ENCODE results near the gene MMP24.
"Not testable (repeated sequence)": the region's sequence is repeated elsewhere in the genome, so short reads cannot be mapped to it uniquely, and the experiment has no call there.

Gene MMP24

DNA sequence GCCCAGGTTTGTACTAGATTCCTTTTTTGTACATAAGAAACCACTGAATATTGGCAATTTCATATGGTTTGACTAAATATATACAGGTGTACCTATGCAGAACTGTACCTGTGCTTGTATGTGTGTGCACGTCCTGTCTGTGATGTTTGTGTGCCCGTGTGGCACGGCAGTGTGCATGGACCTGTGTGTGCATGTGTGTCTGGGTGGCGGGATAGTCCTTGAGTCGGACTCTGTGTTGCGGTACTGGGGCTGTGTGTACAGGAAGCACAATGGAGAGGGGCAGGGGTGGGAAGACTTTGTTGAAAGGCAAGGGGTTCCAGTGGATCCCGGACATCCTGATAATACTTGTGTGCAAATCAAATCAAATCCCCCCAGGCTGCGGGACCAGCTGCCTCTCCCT lies 69.2 kb downstream of the MMP24 start:
- no peak for DNase-seq

DNA sequence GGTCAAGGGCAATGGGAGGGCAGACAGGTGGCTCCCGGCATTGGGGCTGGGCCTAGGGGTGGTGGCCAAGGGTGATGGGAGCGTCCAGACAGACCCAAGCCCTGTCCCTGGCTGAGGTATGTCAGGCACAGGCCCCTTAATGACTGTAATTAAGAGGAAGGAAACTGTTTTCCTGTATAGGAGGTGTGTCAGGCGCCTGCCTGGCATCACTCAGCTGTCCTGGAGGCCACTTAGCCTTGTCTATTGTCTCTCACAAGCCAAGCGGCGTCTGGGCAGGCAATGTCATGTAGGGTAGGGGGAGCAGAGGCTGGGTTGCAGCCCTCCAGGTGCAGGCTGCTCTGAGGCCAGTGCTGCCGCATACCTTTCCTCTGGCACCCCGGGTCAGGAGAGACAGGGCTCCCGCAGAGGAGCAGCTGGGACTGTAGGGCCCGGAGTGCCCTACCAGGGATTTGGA lies 69.6 kb downstream of the MMP24 start:
- DNase-seq, result no peak

DNA sequence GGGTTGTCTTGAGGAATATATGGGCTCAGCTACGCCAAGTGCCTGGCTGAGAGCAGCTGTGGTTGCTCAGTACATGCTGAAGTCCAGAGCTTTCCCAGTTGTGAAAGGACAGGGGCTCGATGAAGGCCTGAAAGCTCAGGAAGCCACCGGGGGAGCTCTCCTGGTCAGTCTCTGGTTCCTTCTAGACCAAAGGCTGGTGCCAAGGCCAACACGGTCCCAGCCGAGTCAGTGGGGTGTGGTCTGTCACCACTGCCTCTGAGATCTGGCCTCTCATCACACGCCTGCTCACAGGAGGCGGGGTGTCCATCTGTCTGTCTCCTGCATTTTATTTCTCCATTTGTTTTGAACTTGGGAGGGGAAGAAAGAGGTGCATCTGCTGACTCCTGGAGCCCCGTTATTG lies 70.7 kb downstream of the MMP24 start:
- no peak for DNase-seq

DNA sequence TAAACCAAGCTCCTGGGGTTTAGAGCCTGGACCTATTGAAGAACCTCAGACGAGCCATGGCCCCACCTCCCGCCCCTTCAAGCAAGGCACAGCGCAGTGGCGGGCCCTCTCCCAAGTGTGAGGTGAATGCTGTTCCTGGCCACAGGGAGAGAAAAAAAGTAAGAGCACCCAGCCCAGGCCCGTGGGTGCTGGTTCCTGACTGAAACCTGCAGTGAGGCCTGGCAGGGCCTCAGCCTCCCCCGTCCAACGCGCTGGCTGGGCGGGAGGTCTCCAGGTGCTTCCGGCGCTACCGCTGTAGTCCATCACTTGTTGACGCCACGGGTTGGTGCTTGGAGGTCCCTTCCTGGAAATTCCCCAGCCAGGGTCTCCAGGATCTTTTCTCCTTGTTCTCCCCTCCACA lies 71.2 kb downstream of the MMP24 start:
- DNase-seq, result no peak

DNA sequence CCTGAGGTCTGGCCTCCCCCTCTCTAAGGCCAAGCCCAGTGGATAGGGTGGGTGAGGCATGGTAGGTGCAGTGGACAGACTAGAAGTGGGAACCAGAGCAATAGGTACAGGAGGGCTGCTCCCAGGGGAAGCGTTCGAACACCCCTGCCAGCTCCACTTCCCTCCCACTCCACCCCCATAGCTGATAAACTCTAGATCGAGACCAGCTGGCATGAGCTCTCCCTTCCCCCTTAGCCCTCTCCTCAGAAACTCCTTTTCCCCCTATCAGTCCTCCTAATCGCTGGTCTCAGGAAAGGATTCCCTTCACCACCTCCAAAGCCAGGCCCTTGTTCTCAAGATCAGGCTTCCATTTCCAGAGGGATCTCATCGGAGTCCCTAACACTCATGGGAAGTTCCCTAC lies 71.8 kb downstream of the MMP24 start:
- no peak for DNase-seq

DNA sequence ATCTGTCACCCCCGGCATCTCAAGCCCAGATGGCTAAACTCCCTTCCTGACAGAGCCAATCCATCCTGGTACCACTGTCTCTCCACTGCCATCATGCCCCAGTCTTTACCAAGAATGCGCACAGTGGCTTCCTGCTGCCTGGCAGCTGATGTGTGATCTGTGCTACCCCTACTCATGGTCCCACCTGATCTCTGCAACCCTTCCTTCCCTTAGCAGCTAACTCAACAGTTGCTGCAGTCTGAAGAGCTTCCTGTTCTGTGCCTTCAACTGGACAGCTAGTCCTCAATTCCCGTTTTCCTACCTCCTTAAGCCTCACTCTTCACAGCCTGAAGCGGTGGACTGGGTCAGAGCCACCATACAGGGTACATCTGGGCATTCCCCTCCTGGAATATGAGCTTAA lies 73.3 kb downstream of the MMP24 start:
- DNase-seq, result no peak

DNA sequence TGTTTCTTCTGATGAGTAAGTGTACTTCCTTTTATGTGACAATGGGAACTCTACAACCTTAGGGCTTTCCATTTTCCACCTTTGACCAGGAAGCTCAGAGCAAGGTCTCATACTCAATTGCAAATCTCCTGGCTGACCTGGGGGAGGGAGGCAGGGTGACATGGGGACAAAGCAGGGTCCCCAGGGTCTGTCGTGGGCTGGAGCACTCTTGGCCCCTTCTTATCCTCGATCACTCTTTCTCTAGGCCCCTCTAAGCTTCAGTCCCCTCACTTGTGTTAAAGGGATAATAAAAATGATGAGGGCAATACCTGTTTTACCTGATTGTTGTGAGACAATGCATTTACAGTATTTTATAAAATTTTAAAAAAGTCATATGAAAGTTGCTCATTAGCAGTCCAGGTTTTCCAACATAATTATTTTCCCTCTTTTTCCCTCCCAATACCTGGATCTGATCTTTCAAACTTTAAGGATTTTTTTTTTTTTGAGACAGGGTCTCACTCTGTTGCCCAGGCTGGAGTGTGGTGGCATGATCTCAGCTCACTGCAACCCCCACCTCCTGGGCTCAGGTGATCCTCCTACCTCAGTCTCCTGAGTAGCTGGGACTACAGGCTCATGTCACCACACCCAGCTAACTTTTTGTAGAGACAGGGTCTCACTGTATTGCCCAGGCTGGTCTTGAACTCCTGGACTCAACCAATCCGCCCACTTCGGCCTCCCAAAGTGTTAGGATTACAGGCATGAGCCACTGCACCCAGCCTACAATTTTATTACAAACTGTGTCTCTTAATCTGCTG lies 74.2 kb downstream of the MMP24 start:
- no peak for DNase-seq

DNA sequence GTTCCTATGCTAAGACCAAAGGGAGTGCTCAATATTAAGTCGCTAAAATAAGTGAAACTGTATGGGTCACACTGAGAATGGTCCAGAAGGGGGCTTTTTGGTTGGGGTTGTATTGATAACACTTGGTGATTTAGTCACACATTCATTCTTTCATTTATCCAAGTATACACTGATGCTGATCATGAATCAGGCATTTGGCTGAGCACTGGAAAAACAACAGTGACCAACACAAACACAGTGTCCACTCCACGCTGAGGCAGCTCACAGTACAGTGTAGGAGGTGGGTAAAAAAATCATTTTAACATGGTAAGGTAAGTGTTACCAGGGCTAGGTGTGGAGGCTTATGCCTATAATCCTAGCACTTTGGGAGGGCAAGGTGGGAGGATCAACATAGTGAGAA lies 74.9 kb downstream of the MMP24 start:
- no peak for DNase-seq

DNA sequence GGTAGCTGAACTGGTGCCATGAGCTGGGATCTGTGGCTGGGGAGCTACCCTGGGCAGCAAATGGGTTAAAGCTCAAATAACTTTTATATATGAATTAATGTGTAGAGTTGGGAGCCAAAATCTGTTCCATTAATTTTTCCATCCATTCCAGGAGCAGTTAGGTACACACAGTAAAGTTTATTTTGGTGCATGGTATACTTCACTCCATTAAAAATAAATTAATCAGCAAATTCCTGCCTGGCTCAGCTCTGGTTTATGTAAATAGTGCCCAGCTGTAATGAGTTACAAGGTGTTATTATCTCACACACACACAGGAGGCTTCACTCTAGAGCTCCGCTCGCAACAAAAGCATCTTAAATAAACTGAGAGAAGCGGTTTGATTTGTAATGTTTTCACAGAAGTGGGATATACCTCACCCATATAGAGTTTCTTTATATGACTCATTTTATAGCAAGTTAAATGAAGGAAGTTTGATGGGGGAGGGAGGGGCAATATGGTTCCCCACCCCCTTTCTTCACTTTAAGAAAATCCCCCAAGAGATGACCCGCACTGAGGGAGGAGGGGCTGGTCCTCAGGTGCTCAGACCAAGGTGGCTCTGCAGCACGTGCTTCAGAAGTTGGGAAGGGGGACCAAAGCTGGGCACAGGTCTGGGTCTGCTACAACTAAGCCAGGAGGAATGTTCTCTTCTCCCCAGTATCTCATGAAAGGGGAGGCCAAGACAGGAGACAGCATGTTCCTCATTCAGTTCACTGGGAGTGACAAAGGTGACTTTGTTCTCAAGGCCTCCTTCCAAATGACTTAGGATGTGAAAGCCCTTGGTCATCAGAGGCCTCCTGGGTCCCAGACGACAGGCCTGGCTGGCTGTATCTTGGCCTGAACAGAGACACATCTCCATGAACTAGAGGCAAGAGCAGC lies 76.2 kb downstream of the MMP24 start:
- no peak for DNase-seq

DNA sequence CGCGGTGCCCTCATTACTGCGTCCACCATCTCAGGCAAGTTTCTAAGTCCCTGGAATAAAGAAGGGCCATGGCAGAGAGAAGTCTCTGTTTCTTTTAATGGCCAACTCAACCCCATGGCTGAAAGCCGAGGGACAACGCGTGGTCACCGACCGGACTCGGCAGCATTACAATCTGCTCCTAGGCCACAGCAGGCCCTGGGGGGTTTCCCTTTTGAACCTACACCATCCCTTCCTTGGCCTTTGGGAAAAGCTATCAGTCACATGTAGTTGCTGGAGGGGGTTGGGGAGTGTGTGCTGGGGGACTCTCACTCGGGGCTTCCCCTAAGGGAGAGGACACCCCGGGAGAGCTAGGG lies 76.9 kb downstream of the MMP24 start:
- no peak for DNase-seq

DNA sequence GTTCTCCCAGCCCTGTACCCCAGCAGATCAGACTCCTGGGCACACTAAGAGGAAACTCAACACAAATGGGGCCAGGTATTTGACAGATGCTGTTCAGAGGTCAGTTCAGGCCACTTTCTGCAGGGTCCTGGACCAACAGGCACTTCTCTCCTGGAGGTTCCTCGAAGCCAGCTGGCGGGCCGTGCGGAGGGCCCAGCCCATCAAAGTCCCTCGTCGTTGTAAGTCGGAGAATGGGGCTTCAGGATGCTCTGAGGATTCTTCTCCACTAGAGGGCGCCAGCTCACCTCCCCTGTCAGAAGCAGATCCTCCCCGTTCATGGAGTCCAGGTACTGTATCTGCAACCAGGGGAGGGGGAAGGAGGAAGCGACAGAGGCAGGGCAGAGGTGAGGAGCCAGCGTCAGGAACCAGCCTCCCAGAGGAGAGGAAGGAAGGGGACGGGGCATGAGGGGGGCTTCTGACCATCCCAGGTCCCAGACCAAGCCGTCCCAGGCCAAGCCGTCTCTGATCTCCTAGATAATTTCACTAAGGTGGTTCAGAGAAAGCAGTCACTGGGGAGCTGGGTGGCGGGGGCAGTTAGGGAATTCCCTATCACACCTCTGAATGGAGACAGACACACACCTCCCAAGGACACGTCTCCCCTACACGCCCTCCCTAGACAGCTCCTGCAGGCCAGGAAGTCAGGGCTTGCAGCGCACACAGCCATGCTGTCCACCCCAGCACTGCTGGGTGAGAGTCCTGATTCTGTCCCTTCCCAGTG lies 77.4 kb downstream of the MMP24 start:
- peak; percentile 90 for DNase-seq

DNA sequence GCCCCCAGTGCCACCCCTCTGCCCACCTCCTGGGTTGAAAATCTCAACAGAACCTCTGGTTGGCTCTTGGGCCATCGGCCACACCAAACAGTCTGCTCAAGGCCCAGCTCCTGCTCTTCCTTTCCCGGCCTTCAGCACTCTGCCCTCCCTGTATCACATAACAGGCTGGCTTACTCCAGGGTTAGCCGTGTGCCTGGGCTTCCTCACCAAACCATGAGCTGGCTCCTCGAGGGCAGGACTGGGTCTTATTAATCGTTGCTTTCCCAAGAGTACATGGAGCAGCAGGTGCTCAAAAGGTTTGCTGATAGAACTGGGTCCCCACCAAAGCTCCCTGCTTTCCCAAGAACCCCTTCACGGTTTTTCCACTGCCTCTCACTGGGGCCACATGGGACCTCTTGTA lies 78.5 kb downstream of the MMP24 start:
- DNase-seq, result no peak

DNA sequence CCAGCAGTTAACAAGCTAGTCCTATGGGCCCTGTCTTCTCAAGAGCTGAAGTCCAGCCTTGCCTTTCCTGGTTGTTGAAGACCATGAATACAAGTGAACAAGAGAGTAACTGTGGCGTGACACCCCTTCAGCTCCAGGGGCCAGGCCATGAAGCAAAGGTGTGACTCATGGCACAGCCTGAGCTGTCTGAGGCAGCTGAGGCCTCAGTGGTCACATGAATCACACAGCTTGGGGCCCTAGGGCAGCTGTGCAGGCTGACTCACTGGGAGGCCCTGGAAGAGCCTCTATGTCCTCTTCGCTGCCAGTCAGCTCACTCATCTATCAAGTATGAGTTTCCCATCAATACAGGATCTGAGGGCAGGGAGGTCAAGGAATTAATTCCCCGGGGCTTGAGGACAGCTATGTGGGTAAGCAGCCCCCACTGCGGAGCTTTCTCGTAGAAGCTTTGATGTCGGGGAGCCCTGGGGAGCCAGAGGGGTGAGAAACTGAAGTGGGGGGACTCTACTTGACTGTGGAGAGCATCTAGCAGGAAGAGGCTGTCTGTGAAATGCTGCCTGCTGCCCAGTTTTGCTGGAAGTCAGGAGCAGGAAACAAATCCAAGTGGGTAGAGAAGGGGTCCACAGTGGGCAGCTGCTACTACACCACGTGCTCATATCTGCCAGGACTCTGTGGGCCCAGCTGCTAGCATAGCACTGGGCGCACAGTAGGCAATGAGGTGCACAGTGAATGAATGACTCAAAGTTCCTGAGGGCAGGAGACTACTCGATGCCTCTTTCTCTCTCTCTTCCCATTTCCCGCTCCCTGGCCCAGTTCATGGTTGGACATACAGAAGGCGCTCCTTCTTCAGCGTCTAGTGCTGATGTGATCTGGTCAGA lies 79.4 kb downstream of the MMP24 start:
- DNase-seq, result no peak

DNA sequence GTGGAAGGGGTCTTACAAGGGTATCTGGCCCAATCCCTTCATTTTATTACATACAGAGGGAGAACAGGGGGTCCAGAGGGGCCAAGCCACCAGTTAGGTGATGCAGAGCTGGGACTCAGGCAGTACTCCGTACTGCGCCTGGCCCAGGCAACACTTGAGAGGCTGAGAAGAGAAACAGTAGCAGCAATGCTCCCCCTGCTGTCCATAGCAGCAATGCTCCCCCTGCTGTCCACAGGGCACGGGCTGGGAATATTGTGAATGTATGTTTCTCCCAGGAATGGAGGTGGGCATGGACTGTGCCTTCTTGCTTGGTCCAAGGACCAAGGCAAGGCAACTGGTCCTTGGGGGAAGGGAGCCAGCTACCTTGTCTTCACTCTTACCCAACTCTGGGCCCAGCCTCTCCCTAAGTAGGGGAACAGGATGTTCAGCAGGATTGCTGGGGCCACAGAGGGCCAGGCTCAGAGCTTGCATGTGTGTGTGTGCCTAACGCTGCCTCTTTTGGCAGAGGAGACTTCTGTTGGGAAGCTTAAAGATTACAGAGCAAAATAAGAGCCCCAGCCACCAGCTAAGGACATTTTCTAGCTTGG lies 80.5 kb downstream of the MMP24 start:
- peak; percentile 63 for DNase-seq

DNA sequence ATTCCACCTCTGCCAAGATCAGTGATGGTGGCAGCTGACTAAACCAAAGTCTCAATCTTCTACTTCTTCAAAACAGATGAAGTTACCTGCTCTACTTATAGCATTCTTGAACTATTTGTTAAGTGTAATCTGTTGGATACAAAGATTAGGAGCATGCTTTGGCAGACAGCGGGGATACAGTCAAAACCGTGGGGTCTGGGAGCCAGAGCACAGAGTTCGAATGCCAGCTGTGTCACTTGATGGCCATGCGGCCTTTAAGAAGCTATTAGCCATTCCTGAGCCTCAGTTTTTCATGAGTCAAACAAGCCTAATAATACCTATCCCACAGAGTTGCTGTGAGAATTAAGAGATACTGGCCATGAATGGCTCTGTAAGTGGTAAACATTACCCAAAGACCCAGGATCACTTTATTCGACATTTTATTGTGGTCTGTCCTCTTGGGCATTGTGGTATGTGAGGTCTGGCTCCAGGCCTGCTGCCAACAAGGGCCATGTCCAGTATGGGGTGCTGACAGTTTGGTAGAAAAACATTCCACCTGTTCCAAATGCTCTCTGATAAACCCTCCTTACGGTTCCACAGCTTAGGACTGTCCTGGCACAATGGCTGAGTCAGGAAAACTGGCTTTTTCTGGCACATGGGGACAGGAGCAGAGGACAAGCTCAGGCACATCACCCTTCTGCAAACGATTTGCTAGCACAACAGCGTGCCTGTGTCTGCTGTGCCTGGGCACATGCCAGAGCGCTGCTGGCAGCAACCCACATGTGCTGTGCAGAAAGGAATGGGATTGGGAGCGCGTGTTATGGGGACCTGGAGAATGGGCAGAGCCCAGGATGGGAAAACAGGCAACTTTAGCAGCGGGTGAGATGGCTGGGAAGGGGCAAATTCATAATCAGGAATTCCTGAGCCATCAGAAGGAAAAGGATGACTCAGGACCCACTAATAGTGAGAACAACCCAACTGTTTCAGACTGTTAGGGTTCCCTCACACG lies 81.5 kb downstream of the MMP24 start:
- no peak for DNase-seq

DNA sequence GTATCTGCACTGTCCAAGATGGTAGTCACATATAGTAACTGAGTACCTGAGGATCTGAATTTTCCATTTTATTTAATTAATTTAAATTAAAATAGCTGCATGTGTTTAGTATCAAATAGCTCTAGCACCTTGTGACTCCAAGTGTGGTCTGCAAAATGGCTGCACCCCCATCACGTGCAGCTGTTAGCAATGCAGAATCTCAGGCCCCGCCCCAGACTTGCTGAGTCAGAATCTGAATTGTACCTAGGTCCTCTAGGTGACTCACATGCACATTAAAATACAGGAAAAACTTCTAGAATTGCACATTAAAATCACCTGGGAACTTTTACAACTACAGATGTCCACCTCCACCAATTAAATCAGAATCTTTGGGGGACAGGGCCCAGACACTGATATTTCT lies 84.9 kb downstream of the MMP24 start:
- DNase-seq, result no peak

DNA sequence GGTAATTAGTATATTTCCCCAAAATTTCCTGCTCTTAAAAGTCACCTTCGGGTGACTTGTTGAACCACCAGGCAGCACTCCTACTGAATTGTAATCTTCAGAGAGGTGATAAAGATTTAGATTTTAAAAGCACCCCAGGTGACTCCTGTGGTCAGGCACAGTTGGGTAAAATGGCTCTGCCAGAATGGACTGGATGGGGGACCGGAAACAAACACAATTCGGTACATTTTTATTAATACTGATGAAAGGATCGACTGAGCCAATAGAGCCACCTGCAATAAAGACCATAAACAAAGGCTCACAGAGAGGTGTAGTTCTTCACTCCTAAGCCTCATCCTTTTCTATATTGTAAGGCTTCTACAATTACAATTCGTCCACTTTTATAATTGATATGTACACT lies 85.3 kb downstream of the MMP24 start:
- DNase-seq, result no peak

DNA sequence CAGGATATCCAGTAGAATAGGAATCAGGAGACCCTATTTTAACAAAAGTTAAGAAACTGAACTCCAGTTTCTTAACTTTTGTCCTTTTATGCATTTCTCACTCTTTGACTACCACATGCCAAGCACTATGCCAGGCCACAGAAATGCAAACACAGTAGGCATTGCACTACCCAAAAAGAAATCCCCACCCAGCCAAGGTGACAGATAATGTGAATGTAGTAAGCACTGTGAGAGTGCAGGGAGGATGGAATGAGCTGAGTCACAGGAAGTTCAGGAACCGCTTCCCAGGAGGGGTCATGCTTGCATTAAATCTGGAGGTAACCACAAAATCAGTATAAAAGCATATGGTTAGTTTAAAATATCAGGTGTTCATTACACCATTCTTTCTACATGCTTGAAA lies 85.8 kb downstream of the MMP24 start:
- no peak for DNase-seq

DNA sequence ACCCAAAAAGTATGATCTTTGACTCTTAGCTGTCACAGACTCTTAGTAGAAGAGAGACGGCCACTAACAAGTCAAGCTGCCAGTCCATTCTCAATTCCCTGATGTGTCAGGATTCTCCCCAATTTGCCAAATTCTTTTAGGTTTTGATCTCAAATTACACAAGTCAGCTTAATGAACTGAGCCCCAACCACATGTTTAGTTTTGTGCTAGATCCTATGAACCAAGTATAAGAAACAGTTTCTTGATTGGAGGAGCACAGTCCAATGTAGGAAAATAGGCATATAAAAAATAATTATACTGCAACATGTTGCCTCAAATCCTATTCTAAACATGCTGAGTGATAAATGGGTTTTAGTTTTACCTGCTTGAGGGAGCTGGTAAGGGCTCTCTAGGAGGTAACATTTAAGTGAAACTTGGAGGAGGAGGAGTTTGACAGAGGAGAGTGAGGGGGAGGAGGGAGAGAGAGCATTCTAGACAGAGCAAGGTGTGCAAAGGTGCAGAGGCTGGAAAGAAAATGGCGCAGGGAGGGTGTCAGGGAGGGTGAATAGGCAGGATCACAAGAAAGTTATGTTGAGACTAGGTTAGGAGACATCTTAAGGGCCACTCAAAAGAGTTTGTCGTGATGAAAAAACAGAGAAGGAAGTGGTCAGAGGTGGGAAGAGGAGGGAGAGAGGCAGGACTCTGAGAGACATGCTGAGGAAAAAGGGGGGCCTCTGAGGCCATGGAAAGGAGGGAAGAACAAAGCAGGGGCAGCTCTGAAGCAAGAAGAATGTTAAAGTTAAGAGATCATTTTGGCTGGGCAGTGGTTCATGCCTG lies 88.5 kb downstream of the MMP24 start:
- no peak for DNase-seq

DNA sequence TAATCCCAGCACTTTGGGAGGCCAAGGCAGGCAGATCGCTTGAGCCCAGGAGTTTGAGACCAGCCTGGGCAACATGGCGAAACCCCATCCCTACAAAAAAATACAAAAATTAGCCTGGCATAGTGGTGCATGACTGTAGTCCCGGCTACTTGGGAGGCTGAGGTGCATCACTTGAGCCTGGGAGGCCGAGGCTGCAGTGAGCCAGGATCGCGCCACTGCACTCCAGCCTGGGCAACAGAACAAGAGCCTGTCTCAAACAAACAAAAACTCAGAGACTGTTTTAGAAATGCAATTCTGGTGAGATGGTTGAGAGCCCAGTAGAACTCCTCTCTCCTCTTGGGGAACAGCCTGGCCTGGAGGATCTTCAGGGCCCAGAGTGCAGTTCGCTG lies 89.1 kb downstream of the MMP24 start:
- not testable (repeated sequence) for DNase-seq
